Gastroesophageal sphincter (tissue), 3 donors: ENCODE measurements around the gene SGPP2.

Experiments
- EP300 ChIP-seq: sonication (generic); formaldehyde crosslinking; IDR thresholded peaks from one replicate; pipeline ENCODE4 v1.6.1; 2017; ENCODE audit warnings: antibody characterized with exemption, mild to moderate bottlenecking
- POLR2A ChIP-seq, 2 donors: fragments of 450-650 bp; IDR thresholded peaks; one replicate each; pipeline ENCODE4 v1.6.1; 2017; ENCODE audit warnings: antibody characterized with exemption in 2 of 2, mild to moderate bottlenecking in 2 of 2, moderate library complexity in 1 of 2
- TF ChIP-seq, protein P1 (sequence below), 4 experiments: fragments of 200-600 bp in 2 of 4; fragments of 450-650 bp in 2 of 4; sonication (generic) in 1 of 4; IDR thresholded peaks; one replicate each; pipeline ENCODE4 v1.5.1; 2017 to 2019; ENCODE audit warnings: antibody characterized with exemption in 4 of 4, mild to moderate bottlenecking in 2 of 4, moderate library complexity in 2 of 4

DNA sequence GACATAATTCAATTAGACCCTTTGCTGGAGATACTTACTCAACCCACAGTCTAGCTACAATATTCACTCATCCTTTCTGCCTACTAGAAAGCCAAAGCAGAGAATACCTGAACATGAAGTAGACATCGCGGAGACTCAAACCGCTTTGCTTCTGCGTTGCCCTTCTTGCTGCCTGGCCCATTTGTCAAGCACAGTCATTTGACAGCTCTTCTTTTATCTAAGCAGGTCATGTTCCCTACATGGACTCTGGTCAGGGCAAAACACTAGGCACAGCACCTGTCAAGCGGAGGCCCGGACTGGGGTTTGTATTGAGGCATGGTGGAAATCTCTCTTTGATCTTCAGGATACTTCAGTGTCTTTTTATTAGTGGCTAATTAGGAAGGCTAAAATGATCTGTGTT, 141.9 kb downstream of the SGPP2 start:
- no peak for TF ChIP-seq POLR2A (IDR thresholded peaks at IDR 0.05)
- TF ChIP-seq, protein P1, sequence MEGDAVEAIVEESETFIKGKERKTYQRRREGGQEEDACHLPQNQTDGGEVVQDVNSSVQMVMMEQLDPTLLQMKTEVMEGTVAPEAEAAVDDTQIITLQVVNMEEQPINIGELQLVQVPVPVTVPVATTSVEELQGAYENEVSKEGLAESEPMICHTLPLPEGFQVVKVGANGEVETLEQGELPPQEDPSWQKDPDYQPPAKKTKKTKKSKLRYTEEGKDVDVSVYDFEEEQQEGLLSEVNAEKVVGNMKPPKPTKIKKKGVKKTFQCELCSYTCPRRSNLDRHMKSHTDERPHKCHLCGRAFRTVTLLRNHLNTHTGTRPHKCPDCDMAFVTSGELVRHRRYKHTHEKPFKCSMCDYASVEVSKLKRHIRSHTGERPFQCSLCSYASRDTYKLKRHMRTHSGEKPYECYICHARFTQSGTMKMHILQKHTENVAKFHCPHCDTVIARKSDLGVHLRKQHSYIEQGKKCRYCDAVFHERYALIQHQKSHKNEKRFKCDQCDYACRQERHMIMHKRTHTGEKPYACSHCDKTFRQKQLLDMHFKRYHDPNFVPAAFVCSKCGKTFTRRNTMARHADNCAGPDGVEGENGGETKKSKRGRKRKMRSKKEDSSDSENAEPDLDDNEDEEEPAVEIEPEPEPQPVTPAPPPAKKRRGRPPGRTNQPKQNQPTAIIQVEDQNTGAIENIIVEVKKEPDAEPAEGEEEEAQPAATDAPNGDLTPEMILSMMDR (IDR thresholded peaks at IDR 0.05), result no peak
- no peak for TF ChIP-seq EP300
